ENCODE results near the gene ADGRL1.
"Not testable (repeated sequence)": the region's sequence is repeated elsewhere in the genome, so short reads cannot be mapped to it uniquely, and the experiment has no call there.

The ADGRL1 gene

GRCh38 chr19:14158276-14159023 is 47.5 kb downstream of the ADGRL1 start:
- no peak for DNase-seq

GRCh38 chr19:14156971-14157717 is 48.8 kb downstream of the ADGRL1 start:
- DNase-seq = no peak

- DNase-seq = no peak
Measured at GRCh38 chr19:14156122-14156521, 49.8 kb downstream of the ADGRL1 start.

GRCh38 chr19:14155371-14155770 is 50.6 kb downstream of the ADGRL1 start:
- DNase-seq = no peak

DNA sequence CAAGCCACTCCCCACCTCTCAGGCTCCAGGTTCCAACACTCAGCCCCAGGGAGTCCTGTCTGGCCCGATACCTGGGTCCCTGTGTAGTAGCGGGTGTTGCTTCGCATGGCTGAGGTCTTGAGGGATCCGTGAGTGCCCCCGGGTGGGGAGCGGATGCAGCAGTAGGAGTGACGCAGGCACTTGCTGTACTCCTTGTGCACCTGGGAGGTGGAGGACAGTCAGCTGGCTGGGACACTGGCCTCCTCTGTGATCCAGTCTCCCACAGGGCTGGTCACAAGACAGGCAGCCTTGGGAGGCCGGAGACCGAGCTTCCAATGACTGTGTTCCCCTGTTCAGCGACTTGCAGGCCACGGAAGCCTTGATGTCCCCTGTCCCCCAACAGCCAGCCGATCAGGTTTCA is 53.3 kb downstream of the ADGRL1 start:
- no peak for DNase-seq

DNA sequence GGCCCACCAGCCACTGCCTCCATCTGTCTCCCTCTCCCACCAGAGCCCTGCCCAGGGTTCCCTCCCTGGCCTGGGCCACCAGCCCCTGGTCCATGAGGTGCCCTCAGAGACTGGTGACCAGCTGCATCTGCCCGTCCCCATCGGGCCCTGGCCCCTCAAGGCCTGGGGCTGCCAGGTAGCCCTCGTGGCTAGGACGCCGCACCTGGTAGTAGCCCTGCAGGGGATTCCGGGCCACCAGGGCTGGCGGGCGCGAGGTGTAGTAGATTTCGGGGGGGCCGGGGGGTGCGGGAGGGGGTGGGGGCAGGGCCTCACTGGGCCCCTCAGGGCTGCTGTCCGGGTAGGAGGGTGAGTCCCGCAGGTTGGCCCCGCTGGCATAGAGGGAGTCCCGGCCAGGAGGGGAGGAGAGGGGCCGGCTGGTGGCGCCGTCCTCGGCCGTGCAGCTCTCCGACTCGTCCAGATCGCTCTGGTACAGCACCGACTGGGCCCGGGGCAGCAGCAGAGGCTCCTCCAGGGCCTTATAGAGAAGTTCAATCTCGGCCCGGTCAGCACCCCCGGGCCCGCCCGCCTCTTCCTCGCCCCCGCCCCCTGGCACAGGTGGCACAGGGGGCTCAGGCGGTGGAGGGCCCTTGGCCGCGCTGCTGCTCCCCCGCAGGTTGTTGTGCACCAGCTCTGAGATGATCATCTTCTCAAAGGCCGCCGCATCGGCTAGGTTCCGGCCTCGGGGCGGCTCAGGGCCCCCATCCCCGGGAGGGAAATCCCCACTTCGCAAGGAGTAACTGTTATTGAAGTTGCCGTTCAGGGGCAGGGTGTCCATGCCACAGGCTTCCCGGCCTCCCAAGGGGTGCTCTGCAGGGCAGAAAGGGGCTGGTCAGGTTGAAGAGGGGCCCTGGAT is 55.0 kb downstream of the ADGRL1 start:
- no peak for DNase-seq

- peak; percentile 36 for DNase-seq
Measured at GRCh38 chr19:14150041-14150769, 55.8 kb downstream of the ADGRL1 start.

DNA sequence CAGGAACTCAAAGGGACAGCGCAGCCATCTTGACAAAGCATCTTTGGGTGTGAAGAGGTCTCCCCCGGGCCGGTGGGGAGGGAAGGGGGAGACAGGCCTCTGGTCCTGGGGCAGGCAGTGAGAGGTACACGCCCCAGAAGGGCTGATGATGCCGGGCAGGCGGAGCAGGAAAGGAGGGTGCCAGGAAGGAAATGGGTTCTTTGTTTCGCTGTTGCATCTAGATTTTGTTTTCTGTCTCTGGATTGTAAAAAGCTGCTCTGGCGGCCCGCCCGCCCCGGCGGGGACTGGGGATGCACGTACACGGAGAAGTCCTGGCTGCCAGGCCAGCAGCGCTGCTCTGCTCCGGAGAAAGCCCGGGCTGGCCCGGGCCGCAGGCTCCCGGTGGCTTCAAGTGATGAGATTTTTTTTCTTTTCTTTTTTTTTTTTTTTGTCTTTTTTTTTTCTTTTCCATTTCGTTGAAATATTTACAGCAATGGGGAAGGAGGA is 56.4 kb downstream of the ADGRL1 start:
- peak; percentile 68 for DNase-seq

GRCh38 chr19:14148751-14149410 is 57.1 kb downstream of the ADGRL1 start:
- no peak for DNase-seq

- DNase-seq = peak; percentile 64
Measured at GRCh38 chr19:14147797-14148605, 58.0 kb downstream of the ADGRL1 start.

GRCh38 chr19:14146789-14147216 is 59.2 kb downstream of the ADGRL1 start:
- no peak for DNase-seq

DNA sequence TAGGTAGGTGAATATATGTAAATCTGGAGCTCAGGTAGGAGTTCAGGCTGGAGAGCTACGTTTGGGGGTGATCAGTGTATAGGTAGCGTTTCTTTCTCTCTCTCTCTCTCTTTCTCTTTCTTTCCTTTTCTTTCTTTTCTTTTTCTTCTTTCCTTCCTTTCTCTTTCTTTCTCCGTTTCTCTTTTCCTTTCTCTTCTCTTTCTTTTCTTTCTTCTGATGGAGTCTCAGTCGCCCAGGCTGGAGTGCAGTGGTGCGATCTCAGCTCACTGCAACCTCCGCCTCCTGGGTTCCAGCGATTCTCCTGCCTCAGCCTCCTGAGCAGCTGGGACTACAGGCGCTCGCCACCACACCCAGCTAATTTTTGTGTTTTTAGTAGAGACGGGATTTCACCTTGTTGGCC is 59.8 kb downstream of the ADGRL1 start:
- not testable (repeated sequence) for DNase-seq

DNA sequence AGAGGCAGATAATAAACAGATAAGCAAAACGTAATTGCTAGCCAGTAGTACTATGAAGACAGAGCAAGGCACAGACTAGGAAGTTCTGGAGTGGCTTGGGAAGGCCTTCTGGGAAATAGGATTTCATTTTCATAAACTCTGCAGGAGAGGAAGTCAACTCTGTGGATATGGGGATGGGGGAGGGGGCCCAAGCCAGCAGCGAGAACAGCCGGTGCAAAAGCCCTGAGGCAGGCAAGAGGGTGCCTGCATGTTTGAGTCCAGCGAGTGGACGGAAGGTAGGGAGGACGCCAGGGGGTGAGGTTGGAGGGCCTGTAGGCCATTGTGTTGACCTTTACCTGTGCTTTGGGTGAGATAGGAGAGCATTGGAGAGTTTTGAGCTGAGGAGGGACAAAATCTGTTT is 60.6 kb downstream of the ADGRL1 start:
- DNase-seq = no peak

DNA sequence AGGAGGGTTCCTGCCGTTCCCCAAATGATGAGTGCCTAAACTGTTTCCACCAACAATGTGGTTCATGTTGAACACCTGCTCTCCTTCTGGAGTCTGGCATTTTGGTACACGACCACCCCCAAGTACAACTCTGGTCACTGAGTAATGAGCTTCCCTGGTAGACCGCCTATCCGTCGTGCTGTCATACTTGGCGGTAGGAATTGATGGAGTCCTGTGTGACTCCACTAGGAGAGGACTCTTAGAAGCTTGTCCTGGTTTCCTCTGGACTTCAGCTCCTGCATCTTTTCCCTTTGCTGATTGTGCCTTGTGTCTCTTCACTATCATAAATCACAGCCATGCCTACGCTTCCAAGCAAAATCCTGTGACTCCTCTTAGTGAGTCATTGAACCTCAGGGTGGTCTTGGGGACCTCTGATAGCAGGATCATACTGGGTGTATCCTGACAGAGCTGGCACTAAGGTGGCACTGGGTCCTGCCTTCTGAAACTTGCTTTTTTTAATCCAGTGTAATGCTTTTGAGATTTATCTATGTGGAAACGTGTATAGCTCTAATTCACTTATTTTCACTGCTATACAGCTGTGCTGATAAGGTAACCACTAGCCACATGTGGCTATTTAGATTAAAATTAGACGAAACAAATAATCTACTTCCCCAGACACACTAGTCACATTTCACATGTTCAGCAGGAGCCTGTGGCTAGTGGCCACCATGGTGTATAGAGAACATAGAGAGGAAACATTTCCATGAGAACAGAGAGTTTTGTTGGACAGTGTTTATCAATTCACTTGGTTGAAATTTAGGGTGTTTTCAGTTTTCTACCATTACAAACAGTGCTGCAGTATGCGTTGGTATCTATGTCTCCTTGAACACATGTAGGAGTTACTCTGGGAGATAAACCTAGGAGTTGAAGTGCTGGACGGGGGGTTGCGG is 63.4 kb downstream of the ADGRL1 start:
- DNase-seq = no peak

GRCh38 chr19:14141041-14141440 is 64.9 kb downstream of the ADGRL1 start:
- DNase-seq = no peak

GRCh38 chr19:14139944-14140343 is 66.0 kb downstream of the ADGRL1 start:
- DNase-seq = no peak

DNA sequence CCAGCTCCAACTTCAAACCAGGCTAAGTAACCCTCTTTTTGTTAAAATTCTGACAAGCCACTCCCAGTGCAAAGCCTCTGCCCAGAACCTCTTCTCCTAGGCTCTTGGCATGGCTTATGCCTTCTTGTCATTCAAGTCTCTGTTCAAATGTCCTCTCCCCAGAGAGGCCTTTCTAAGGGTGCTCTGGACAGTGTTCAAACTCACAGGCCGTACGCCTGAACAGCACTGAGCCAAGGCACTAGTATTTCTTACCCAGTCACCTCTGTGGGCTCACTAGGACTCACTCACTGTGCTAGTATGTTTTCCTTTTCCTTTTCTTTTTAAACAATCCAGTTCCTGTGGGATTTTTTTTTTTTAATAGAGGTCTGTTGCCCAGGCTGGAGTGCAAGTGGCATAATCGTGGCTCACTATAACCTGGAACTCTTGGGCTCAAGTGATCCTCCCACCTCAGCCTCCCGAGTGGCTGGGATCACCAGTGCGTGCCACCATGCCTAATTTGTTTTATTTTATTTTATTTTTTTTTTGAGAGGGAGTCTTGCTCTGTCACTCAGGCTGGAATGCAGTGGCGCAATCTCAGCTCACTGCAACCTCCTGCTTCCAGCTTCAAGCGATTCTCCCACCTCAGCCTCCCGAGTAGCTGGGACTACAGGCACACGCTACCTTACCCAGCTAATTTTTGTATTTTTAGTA is 67.2 kb downstream of the ADGRL1 start:
- DNase-seq = no peak

GRCh38 chr19:14136509-14137281 is 69.3 kb downstream of the ADGRL1 start, which contains the start of gene ASF1B:
Gene ASF1B (minus strand): TSS chr19:14136589. CDS start chr19:14136456, 133 bp downstream.
- DNase-seq = peak; percentile 97

All from activated T-cell treated with anti-CD3 and anti-CD28 coated beads, Interleukin-2, amount 50 U/mL, for 1 hour (primary cell).